Mononuclear cell (primary cell): ENCODE measurements around the gene MTFP1. TPM values are rescaled to one million over a fixed set of nuclear protein-coding genes. Genes with fewer than 3 reads are reported as not detected.
"Not testable (repeated sequence)": the region's sequence is repeated elsewhere in the genome, so short reads cannot be mapped to it uniquely, and the experiment has no call there.

Experiments
- H3K27me3 ChIP-seq: 2 replicates; pipeline ENCODE4 v1.6.0; 2011; ENCODE audit warnings: low read length, control low read depth; ENCODE audit not compliant: insufficient read depth
- H3K4me1 ChIP-seq: 2 replicates; pipeline ENCODE4 v1.5.1; 2011; ENCODE audit warnings: mild to moderate bottlenecking, low read length, control low read depth; ENCODE audit not compliant: insufficient read depth
- H3K4me3 ChIP-seq: 2 replicates; pipeline ENCODE4 v1.5.1; 2011; ENCODE audit warnings: mild to moderate bottlenecking, low read length, moderate library complexity
- H3K9me3 ChIP-seq: 2 replicates; pipeline ENCODE4 v1.5.1; 2011; ENCODE audit warnings: low read depth, mild to moderate bottlenecking, control low read depth, low read length
- total RNA-seq: library from RNA; depleted of rRNA; stranded (reverse); fragments of >200 nt; gene quantifications from one replicate; pipeline ENCODE4 v1.2.3, GENCODE V29; 2012

The MTFP1 gene
- total RNA-seq, 1 donor = 24.5 TPM

DNA sequence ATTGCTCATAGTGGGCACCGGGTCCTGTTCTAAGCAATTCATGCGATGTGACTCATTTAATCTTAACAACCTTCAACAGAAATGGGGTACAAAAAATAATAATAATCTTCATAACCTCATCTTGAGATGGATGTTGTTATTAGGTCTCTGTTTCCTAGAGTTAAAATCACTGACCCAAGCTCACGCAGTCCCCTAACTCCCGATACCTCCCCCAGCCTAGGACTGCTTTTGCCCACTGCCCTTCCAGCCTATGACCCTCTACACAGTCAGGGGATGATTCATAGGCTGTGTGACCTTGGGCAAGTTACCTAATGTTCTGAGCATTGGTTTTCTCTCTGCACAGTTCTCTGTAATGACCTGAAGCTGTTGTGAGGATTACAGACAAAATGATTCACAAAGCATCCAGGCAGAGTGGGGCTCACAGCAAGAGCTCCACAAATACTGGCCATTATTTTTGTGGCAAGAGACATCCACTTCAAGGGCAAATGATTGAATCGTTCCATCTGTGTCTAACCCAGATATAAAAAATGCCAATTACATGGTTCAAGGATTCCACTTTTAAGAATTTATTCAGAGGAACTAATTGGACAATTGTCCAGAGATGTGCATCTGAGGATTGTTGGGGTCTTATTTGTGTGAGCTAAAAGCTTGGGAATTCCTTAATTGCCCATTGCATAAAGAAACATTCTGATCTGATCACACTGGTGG, 20.0 kb downstream of the MTFP1 start:
- peaks cover 14% of the 10 kb centered on the region for H3K27me3 ChIP-seq
- H3K4me1 ChIP-seq = peaks cover 13% of the 10 kb centered on the region
- no peaks in the 10 kb centered on the region for H3K9me3 ChIP-seq
- no peak overlapping the region for H3K4me3 ChIP-seq

DNA sequence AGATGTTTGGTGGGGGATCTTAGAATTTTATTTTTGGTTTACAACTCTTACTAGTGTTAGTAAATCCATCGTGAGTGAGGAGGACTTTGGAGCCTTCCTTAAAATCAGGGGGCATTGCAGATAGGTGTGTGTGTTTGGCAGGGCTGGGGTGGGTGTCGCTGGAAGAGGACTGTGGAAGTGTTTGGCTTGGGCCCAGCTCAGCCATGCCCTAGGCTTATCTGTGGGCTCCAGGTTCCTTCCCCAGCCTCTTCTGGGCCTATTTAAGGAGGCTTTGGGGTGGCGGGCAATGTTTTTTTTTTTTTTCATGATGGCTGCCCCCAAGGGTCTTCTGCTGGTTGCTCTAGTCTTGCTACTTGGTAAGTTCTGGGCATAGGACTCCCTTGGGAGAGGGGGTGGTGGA, 22.1 kb downstream of the MTFP1 start:
- Histone ChIP-seq H3K27me3 (peaks cover 14% of the 10 kb centered on the region), H3K4me1 (peaks cover 5% of the 10 kb centered on the region), H3K9me3 (no peaks in the 10 kb centered on the region), H3K4me3 (no peak overlapping the region)

DNA sequence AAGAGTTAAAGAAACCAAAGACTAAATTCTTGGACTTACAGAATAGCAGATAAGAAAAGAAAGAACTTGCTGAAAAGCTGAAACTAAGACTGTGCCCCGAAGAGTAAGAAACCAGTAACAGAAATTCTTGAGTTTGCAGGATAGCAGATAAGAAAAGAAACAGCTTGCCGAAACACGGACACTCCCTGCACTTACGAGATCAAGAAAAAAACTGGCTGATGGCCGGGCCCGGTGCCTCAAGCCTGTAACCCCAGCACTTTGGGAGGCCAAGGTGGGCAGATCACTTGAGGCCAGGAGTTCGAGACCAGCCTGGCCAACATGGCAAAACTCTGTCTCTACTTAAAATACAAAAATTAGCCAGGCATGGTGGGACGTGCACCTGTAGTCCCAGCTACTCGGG, 25.9 kb downstream of the MTFP1 start:
- H3K27me3 ChIP-seq, H3K4me3 ChIP-seq, H3K9me3 ChIP-seq, H3K4me1 ChIP-seq: not testable (repeated sequence)

DNA sequence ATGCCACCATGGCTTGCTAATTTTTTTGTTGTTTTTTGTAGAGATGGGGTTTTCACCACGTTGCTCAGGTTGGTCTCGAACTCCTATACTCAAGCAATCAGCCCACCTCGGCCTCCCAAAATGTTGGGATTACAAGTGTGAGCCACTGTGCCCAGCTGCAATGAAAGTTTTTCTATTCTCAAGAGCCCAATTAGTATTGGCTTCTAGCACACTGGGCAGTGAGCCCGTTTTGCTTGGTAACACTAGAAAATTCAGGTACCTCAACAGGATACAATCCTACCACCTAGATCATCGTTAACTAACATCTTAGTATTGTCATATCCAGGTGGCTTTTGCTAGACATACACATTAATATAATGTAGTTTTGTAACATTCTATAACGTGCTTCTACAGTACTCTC, 27.3 kb downstream of the MTFP1 start:
- H3K4me3 ChIP-seq = no peak overlapping the region

DNA sequence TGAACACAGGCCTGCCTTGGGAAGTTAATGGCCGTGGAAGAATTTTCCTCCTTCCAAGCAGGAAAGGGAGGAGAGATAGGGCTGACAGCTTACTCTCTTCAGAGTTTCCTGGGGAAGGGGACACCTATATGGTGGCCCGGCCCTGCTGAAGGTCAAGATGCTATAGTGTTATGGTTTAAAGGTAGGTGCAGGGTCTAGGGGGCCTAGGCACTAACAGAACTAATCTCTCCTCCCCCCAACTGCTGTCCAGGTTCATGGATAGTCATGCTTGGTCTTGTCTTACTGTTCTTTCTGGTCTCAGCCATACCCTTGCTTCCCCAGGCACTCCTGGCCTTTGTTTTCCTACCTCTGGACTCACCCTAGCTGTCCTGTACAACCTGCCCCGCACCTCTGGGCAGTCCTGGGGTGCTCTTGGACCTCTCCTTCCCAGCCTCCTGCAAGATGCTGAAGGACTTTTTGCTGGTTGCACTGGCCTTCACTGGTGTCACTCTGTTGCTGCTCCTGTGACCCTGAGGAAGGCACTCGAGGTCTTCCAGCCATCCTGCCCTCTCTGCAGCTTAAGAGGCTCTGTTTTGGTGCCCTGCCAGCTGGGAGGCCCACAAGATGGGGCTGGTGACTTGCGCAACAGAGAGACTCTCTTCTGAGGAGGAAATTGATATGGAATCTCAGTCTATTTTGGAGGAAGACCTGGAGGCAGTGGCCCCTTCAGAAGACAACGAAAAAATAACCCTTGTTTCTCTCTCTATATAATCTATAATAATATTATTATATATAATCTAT, 28.4 kb downstream of the MTFP1 start:
- no peaks in the 10 kb centered on the region for H3K27me3 ChIP-seq
- H3K4me1 ChIP-seq = no peaks in the 10 kb centered on the region
- H3K9me3 ChIP-seq = no peaks in the 10 kb centered on the region
- H3K4me3 ChIP-seq = no peak overlapping the region

More for the DNA sequence above, 27.3 kb downstream of the MTFP1 start:
- Histone ChIP-seq H3K27me3 (no peaks in the 10 kb centered on the region), H3K4me1 (no peaks in the 10 kb centered on the region), H3K9me3 (no peaks in the 10 kb centered on the region)

DNA sequence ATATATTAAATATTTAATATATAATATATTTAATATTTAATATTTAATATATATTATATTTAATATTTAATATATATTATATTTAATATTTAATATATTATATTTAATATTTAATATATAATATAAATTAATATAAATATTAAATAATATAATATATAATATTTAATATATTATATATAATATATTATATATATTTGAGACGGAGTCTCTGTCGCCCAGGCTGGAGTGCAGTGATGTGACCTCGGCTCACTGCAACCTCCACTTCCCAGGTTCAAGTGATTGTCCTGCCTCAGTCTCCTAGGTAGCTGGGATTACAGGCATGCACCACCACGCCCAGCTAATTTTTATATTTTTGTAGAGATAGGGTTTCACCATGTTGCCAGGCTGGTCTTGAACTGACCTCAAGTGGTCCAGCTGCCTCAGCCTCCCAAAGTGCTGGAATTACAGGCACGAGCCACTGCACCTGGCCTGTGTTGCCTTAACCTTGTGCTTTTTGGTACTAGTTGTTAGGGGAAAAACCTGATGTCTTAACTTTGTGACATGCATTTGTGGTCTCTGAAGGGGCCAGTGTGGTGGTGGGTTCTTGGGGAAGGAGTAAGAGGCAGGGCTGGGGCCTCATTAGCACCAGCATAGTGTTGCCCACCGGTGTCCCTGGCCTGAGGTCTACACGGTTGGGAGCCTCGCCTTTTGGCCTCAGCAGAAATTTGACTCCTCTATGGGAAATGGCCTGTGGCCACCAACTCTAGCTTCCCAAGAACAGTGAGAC, 29.7 kb downstream of the MTFP1 start:
- no peaks in the 10 kb centered on the region for H3K27me3 ChIP-seq
- H3K9me3 ChIP-seq = no peaks in the 10 kb centered on the region
- H3K4me1 ChIP-seq = no peaks in the 10 kb centered on the region
- no peak overlapping the region for H3K4me3 ChIP-seq

DNA sequence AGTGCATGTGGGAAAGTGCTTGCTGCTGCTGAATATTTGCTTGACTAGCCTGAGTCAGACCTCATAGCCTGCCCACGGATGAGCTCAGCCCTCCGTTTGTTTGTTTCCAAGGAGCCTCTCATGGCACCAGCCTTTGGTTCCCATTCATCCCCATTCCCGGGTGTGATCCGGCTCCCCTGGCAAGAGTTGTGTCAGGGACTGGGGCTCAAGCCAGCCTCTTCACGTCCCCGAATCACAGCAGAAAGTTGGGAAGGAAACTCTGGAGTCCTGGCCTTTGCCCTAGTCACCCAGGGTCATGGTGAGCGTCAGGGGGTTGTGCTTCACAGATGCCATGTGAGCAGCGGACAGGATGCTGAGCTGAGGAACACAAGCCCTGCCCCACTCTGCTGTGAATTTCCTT, 32.4 kb downstream of the MTFP1 start:
- H3K4me3 ChIP-seq = no peak overlapping the region
- no peaks in the 10 kb centered on the region for H3K4me1 ChIP-seq
- H3K27me3 ChIP-seq = no peaks in the 10 kb centered on the region
- no peaks in the 10 kb centered on the region for H3K9me3 ChIP-seq

DNA sequence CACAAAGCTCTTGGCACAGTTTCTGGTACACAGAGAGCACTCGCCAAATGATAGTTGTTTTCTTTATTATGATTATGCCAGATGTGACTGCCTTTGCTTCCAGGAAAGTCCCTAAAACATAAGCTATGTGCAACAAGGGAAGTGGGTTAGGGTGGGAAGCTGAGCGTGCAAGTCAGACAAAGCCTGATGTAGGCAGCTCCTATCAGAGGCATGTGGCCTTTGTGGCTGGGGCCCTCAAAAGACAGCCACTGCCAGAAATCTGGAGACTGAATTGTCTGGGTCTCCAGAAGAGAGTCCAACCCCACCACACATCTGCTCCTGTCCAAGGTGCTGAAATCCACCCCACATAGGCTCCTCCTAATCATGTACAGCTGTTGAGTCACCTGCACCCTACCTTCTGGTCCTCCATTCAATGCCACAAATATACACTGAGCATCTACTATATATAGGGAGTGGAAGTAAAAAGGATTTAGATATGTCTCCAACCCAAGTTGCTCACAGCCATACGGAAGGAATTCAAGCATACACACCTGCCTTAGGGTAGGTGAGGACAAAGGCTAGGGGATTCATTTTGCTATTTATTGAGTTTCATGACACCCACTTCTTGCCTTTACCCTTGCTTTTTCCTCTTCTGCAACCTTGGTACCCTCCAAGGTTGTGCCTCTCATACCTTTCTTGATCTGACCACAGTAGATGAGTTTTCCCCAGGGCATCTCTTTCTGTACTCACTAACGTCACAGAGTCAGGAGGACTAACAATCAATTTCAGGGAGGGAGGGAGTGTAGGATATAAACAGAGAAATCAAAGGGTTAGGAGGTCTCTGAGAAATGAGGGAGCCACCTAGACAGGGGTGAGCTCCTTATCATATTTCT, 33.8 kb downstream of the MTFP1 start:
- Histone ChIP-seq H3K4me1 (no peaks in the 10 kb centered on the region), H3K27me3 (no peaks in the 10 kb centered on the region), H3K9me3 (no peaks in the 10 kb centered on the region), H3K4me3 (no peak overlapping the region)

DNA sequence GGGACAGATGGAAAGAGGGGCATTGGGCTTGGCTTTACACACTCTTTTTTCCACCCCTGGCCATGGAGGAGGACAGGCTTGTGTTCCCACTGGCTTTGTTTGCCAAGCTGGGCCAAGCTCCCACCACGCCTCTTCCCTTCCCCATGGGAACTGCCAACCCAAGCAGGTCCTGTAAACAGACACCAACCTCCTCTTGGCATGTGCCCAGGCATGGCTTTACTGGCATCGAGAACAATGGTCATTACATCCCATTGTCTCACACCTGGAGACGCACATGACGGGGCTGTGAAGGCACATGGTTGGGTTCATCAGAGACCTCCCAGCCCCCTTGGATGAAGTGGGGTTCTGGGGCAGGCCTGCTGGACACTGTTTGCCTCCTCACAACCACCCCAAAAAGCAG, 34.6 kb downstream of the MTFP1 start:
- Histone ChIP-seq H3K27me3 (no peaks in the 10 kb centered on the region), H3K4me3 (no peak overlapping the region), H3K9me3 (no peaks in the 10 kb centered on the region), H3K4me1 (no peaks in the 10 kb centered on the region)

DNA sequence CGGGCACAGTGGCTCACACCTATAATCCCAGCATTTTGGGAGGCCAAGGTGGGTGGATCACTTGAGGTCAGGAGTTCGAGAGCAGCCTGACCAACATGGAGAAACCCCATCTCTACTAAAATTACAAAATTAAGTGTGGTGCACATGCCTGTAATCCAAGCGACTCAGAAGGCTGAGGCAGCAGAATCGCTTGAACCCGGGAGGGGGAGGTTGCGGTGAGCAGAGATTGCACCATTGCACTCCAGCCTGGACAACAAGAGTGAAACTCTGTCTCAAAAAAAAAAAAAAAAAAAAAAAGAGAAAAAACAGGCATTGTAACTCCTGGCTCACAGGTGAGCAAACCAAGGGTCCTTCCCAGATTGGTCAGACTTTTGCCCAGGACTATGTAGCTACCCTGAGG, 35.0 kb downstream of the MTFP1 start:
- not testable (repeated sequence) for H3K27me3 ChIP-seq, H3K9me3 ChIP-seq, H3K4me3 ChIP-seq, H3K4me1 ChIP-seq

DNA sequence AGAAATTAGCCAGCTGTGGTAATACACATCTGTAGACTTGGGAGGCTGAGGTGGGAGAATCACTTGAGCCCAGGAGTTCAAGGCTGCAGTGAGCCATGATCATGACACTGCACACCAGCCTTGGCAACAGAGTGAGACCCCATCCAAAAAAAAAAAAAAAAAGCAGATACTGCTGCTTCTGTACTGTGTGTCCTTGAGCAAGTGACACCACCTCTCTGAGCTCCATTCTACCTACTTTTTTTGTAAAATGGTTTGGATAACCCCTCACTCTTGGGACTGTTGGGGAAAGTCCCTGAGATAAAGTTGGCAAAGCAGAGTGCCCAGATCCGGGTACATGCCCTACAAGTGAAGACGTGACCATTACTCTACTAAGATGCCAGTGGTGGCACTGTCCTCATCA, 43.6 kb downstream of the MTFP1 start:
- Histone ChIP-seq H3K4me3 (no peak overlapping the region), H3K27me3 (no peaks in the 10 kb centered on the region), H3K4me1 (no peaks in the 10 kb centered on the region), H3K9me3 (no peaks in the 10 kb centered on the region)

DNA sequence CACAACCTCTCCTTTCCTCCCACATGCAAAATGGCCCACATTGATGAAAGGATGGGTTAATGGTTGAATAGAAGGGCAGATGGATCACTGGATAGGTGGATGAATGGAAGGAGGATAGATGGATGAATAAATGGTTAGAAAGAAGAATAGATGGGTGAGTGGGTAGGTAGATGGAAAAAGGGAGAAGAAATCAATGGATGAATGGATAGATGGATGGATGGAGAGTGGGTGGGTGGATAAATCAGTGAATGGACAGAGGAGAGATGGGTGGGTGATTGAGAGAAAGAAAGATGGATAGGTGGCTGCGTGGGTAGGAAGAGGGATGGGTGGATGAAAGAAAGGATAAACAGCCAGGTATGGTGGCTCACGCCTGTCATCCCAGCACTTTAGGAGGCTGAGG, 45.1 kb downstream of the MTFP1 start:
- Histone ChIP-seq H3K4me3 (no peak overlapping the region), H3K27me3 (no peaks in the 10 kb centered on the region), H3K4me1 (no peaks in the 10 kb centered on the region), H3K9me3 (no peaks in the 10 kb centered on the region)

DNA sequence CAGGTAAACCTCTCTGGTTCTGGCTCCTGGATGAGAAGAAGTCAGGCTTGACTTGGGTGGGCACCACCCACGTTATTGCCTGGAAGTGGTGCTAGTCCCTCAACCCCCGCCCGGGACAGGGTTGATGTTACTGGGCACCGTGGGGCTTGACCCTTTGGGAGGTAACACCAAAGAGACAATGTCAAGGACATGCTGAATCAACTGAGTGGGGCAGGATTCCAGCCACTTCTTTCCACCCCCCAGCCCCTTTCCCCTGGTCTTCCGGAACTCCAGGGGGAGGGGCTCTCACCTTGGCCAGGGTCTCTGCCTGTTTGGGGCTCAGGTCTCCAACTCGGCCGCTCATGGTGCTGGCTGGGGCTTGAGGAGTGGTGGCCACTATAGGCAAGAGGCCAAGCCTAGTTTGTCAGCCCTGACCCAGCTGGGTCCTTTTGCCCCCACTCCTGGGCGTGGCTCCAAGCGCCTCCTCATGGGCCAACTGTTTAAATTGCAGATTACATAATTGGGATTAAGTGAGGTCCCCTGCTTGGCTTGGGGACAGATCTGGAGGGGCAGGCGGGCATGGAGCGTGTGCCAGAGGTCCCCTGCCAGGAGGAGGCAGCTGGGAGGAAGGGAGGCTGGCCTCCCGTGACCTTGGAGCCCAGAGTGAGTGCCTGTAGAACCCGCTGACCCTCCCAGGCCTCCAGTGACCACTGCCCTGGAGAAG, 46.2 kb downstream of the MTFP1 start, which contains the start of gene SEC14L3:
Gene SEC14L3 (minus strand): TSS at position 402 of the 703 bp plus-strand sequence. CDS start 59 bp downstream, at position 343.
- H3K27me3 ChIP-seq = no peaks in the 10 kb centered on the region
- H3K4me1 ChIP-seq = no peaks in the 10 kb centered on the region
- H3K4me3 ChIP-seq = no peak within 1 kb of the TSS
- H3K9me3 ChIP-seq = no peaks in the 10 kb centered on the region
